Upper lobe of right lung (tissue), 1 donor: Measurements from ENCODE around the gene MORN5. TPM values are rescaled to one million over a fixed set of nuclear protein-coding genes. Genes with fewer than 3 reads are reported as not detected.

Experiments
- ATAC-seq: fragments of 200-7000 bp; cut with Tn5 transposase; one replicate; pipeline ENCODE4 v1.9.1; 2020; ENCODE audit warnings: mild to moderate bottlenecking, moderate library complexity
- DNase-seq: peaks from one replicate; pipeline ENCODE4 v3.0.0-alpha.2; 2020
- H3K27ac ChIP-seq: fragments of 200-600 bp; one replicate; pipeline ENCODE4 v1.8.0; 2022
- H3K27me3 ChIP-seq: fragments of 200-600 bp; one replicate; pipeline ENCODE4 v1.8.0; 2022; ENCODE audit warnings: mild to moderate bottlenecking
- H3K36me3 ChIP-seq: fragments of 200-600 bp; one replicate; pipeline ENCODE4 v1.8.0; 2022
- H3K4me1 ChIP-seq: fragments of 200-600 bp; one replicate; pipeline ENCODE4 v1.8.0; 2022
- H3K4me3 ChIP-seq: fragments of 200-600 bp; one replicate; pipeline ENCODE4 v1.8.0; 2022; ENCODE audit warnings: mild to moderate bottlenecking
- H3K9me3 ChIP-seq: fragments of 200-600 bp; one replicate; pipeline ENCODE4 v1.8.0; 2022
- CTCF ChIP-seq: fragments of 200-600 bp; IDR thresholded peaks from one replicate; pipeline ENCODE4 v1.8.0; 2022; ENCODE audit warnings: antibody characterized with exemption
- intact Hi-C: fragments of 100-400 bp; cut with DNase I; formaldehyde crosslinking; loops from one replicate; pipeline ENCODE4 v1.11.0; 2022
- total RNA-seq: library from RNA; stranded (reverse); fragmentation: NEBNext Ultra II Directional; extraction: Animal tissue kit (Norgen Biotek cat#: 25700); gene quantifications from one replicate; pipeline ENCODE4 v1.2.1, GENCODE V29; 2021
- donor health status: DM: no; HTN: yes; CAD: no; lungs with severe emphysema.

The MORN5 gene
- total RNA-seq, 1 donor from 2014 or later, result not detected

DNA sequence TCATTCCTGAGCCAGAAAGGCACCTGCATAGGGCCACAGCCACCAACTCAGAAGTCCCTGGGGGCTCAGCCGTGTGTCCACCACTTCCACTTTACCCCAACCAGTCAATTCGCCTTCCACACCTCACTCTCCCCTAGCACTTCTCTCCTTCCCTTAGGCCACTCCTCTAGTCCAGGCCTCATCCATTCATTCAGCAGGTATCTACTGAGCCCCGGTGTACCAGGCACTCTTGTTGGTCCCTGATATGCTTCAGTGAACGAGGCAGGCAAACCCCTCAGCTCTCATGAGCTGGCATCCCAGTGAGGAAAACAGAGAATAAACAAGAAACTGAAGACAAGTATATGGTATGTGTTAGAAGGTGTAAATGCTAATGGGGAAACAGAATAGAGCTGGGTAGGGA, 28.9 kb upstream of the MORN5 start:
- DNase-seq (peak; percentile 16), ATAC-seq (no peak)
- Histone ChIP-seq H3K27ac (no peak overlapping the region), H3K4me3 (no peak overlapping the region), H3K36me3 (no peaks in the 10 kb centered on the region), H3K27me3 (peaks cover 16% of the 10 kb centered on the region), H3K4me1 (peaks cover 13% of the 10 kb centered on the region), H3K9me3 (no peaks in the 10 kb centered on the region)
- no peak for TF ChIP-seq CTCF
- intact Hi-C loops, result no loop called here

GRCh38 chr9:122131401-122132001, 28.2 kb upstream of the MORN5 start:
- no peak overlapping the region for H3K27ac ChIP-seq
- DNase-seq (peak; percentile 42), ATAC-seq (peak; percentile 20)
- peaks cover 10% of the 10 kb centered on the region for H3K27me3 ChIP-seq
- intact Hi-C loops, result no loop called here
- TF ChIP-seq CTCF, result no peak
- H3K36me3 ChIP-seq, result no peaks in the 10 kb centered on the region
- H3K4me1 ChIP-seq, result peaks cover 6% of the 10 kb centered on the region
- H3K9me3 ChIP-seq, result no peaks in the 10 kb centered on the region
- H3K4me3 ChIP-seq, result no peak overlapping the region

- no peaks in the 10 kb centered on the region for H3K4me1 ChIP-seq
- H3K9me3 ChIP-seq, result no peaks in the 10 kb centered on the region
- intact Hi-C loops, result no loop called here
- H3K27ac ChIP-seq, result no peak overlapping the region
- no peaks in the 10 kb centered on the region for H3K27me3 ChIP-seq
- ATAC-seq (no peak), DNase-seq (peak; percentile 45)
- no peak for TF ChIP-seq CTCF
- no peaks in the 10 kb centered on the region for H3K36me3 ChIP-seq
- H3K4me3 ChIP-seq, result no peak overlapping the region
Measured at GRCh38 chr9:122132539-122132938, 27.2 kb upstream of the MORN5 start.

DNA sequence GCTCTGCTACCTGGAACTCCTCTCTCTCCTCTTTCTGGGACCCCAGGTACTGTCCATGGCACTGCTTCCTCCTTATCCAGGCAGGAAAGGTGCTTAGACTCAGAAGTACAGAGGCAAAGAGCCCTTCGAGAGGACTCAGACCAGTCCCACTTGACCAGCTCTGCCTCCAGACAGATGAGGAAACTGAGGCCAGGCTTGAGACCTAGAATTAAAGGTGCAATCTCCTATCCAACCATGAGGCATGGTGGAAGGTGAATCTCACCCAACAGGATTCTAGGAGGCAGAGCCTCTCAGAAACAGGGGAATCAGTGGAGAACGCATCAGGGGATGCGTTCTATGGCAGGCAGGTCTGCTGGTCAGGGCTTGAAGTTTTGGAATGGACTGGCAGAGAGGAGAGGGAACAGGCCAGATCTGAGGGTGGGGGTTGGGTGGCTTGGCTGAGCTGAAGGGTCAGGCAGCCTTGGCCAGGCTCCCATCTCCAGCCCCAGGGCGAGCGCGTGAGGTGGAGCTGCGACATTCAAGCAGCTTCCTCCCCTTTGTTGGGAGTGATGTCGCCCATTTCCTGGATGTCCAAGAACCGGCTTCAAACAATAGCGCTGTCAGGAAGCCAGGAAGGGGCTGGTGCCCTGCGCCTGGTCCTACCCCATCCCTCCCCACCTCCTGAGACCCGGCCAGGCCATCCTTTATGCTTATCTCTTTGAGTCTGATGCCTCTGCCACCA, 26.3 kb upstream of the MORN5 start:
- ATAC-seq (peak; percentile 52), DNase-seq (peak; percentile 3)
- Histone ChIP-seq H3K4me3 (no peak overlapping the region), H3K36me3 (no peaks in the 10 kb centered on the region), H3K4me1 (no peaks in the 10 kb centered on the region), H3K27me3 (no peaks in the 10 kb centered on the region), H3K27ac (no peak overlapping the region), H3K9me3 (no peaks in the 10 kb centered on the region)
- intact Hi-C loops, result no loop called here
- no peak for TF ChIP-seq CTCF

- DNase-seq (no peak), ATAC-seq (no peak)
- no peak overlapping the region for H3K4me3 ChIP-seq
- no peaks in the 10 kb centered on the region for H3K4me1 ChIP-seq
- H3K27me3 ChIP-seq, result no peaks in the 10 kb centered on the region
- no peaks in the 10 kb centered on the region for H3K9me3 ChIP-seq
- H3K36me3 ChIP-seq, result no peaks in the 10 kb centered on the region
- intact Hi-C loops, result no loop called here
- no peak overlapping the region for H3K27ac ChIP-seq
- TF ChIP-seq CTCF, result no peak
Measured at GRCh38 chr9:122133984-122134535, 25.6 kb upstream of the MORN5 start.
